Measurements from ENCODE around the gene LLGL2. TPM values are rescaled to one million over a fixed set of nuclear protein-coding genes. Genes with fewer than 3 reads are reported as not detected.
A peak's percentile ranks its signal among the peaks of the same experiment; 100 is the strongest.
"Not testable (repeated sequence)": the region's sequence is repeated elsewhere in the genome, so short reads cannot be mapped to it uniquely, and the experiment has no call there.

LLGL2 gene
- total and polyA plus RNA-seq, 3 experiments from 2014 or later = 17.1 to 39.5 (median 17.8) TPM

DNA sequence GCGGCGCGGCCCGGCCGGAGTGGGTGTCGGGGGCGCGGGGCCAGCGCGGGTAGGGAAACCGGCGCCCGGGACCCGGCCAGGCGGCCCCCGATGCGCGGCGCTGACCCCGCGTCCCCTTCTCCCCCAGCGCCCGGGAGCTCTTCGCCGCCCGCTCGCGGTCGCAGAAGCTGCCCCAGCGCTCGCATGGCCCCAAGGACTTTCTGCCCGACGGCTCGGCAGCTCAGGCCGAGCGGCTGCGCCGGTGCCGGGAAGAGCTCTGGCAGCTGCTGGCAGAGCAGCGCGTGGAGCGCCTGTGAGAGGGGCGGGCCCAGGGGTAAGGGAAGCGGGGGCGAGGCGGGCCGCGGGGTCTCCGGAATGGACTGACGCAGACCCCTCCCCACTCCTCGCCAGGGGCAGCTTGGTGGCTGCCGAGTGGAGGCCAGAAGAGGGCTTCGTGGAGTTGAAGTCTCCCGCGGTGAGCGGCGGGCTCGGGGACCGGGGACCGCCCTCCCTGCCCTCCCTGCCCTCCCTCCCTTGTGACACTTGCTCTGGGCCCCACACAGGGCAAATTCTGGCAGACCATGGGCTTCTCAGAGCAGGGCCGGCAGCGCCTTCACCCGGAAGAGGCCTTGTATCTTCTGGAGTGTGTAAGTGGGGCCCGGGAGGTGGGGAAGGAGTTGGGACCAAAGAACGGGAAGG is 8.7 kb upstream of the LLGL2 start:
- Histone ChIP-seq H3K9me3 (ENCODE audit: low read length) (no peaks in the 10 kb centered on the region), H3K27me3 (ENCODE audit: insufficient read depth, low read length, poor library complexity, severe bottlenecking) (no peaks in the 10 kb centered on the region), H3K27ac (ENCODE audit: low read depth, low read length) (peak overlapping the region; percentile 53), H3K4me1 (ENCODE audit: insufficient read depth, low read length) (peaks cover 28% of the 10 kb centered on the region), H3K4me3 (ENCODE audit: low read length) (peak overlapping the region; percentile 84), H3K36me3 (ENCODE audit: insufficient read depth, low read length) (peaks cover 7% of the 10 kb centered on the region)
- Mint-ChIP-seq H3K27me3 (peaks cover 0 to 3% of the 10 kb centered on the region in 2 donors), H3K4me1 (peaks cover 27 to 29% (median 28%) of the 10 kb centered on the region in 3 donors), H3K27ac (peak overlapping the region; percentile 88 to 99 (median 98)), H3K36me3 (peaks cover 3 to 32% (median 10%) of the 10 kb centered on the region in 3 donors), H3K4me3 (peak overlapping the region; percentile 74 to 92 (median 86)), H3K9me3 (no peaks in the 10 kb centered on the region)
- peak in 1 of 5 donors; percentile 62 for DNase-seq
- POLR2A ChIA-PET = interaction anchor here (0.6 to 3.1 kb wide), 11 partner anchors 9 to 1210 kb away, joined by 3 to 44 read pairs (median 8); partner anchors contain the start of genes GRB2, JMJD6, LLGL2 and METTL23
- CTCF ChIA-PET = interaction anchor here (0.7 to 2.4 kb wide), 21 partner anchors 8 to 228 kb away, joined by 3 to 18 read pairs (median 4); partner anchors contain the start of genes GRB2, LLGL2, MYO15B and SLC25A19

DNA sequence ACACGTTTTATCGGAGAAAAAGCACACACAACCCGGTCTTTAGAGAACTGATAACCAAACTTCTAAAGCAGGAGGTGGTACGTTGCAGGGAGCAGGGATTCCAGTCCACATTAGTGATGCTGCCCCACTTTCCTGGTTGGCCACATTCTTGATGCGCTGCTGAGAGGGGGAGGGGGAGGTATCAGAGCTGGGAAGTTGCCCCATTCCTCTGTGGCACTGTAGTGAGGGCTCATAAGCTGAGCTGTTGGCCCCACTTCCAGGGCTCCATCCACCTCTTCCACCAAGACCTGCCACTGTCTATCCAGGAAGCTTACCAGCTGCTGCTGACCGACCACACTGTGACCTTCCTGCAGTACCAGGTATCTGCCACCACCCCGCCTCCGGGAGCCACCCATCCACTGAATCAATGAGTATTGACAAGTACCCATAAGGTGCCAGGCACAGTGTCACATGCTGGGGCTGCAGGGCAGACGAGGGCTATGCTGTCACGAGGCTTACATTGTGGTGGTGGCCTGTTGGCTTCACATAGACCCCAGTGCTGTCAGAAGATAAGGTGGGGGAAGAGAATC is 8.1 kb upstream of the LLGL2 start:
- Histone ChIP-seq H3K9me3 (ENCODE audit: low read length) (no peaks in the 10 kb centered on the region), H3K36me3 (ENCODE audit: insufficient read depth, low read length) (peaks cover 7% of the 10 kb centered on the region), H3K27ac (ENCODE audit: low read depth, low read length) (peak overlapping the region; percentile 53), H3K4me3 (ENCODE audit: low read length) (peak overlapping the region; percentile 84), H3K4me1 (ENCODE audit: insufficient read depth, low read length) (peaks cover 28% of the 10 kb centered on the region), H3K27me3 (ENCODE audit: insufficient read depth, low read length, poor library complexity, severe bottlenecking) (no peaks in the 10 kb centered on the region)
- peak in 3 of 5 donors; percentile 16 to 27 (median 19) for DNase-seq
- peak overlapping the region; percentile 88 to 99 (median 98) for H3K27ac Mint-ChIP-seq
- peak overlapping the region; percentile 74 to 92 (median 86) for H3K4me3 Mint-ChIP-seq
- no peaks in the 10 kb centered on the region for H3K9me3 Mint-ChIP-seq
- CTCF ChIA-PET = interaction anchor here (0.7 to 2.4 kb wide), 10 partner anchors 7 to 228 kb away, joined by 3 to 18 read pairs (median 7); partner anchors contain the start of genes GRB2, LLGL2, MYO15B and SLC25A19
- H3K27me3 Mint-ChIP-seq = peaks cover 0 to 3% of the 10 kb centered on the region in 2 donors
- peaks cover 3 to 37% (median 10%) of the 10 kb centered on the region in 3 donors for H3K36me3 Mint-ChIP-seq
- POLR2A ChIA-PET = interaction anchor here (0.6 to 3.1 kb wide), 10 partner anchors 9 to 544 kb away, joined by 3 to 44 read pairs (median 10); partner anchors contain the start of genes GRB2, LLGL2, MIF4GD and SLC25A19
- peaks cover 27 to 30% (median 28%) of the 10 kb centered on the region in 3 donors for H3K4me1 Mint-ChIP-seq

DNA sequence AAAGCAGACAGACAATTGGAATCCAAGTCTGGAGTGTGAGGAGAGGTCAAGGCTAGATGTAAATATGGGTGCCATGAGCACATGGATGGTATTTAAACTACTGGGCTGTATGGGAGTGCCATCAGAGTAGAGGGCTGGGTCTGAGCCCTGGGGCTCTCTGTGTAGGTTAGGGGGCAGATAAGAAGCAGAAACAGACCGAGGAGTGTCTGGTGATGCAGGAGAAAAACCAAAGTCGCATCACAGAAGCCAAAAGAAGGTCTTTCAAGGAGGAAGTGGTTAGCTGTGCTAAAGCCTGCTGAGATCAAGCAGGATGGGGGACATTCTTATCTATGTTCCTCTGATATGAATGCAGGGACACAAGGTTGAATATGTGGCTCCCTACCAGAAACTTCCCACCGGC is 7.3 kb upstream of the LLGL2 start:
- H3K27ac ChIP-seq (ENCODE audit: low read depth, low read length) = peak overlapping the region; percentile 53
- no peaks in the 10 kb centered on the region for H3K9me3 ChIP-seq (ENCODE audit: low read length)
- peaks cover 9% of the 10 kb centered on the region for H3K36me3 ChIP-seq (ENCODE audit: insufficient read depth, low read length)
- peak overlapping the region; percentile 74 to 92 (median 86) for H3K4me3 Mint-ChIP-seq
- CTCF ChIA-PET = interaction anchor here (0.9 to 2.4 kb wide), 6 partner anchors 8 to 115 kb away, joined by 3 to 9 read pairs (median 5); partner anchors contain the start of gene SMIM5
- H3K27me3 ChIP-seq (ENCODE audit: insufficient read depth, low read length, poor library complexity, severe bottlenecking) = no peaks in the 10 kb centered on the region
- POLR2A ChIA-PET = interaction anchor here (0.6 to 3.1 kb wide), 4 partner anchors 8 to 544 kb away, joined by 4 to 44 read pairs (median 10); partner anchors contain the start of genes LLGL2 and SLC25A19
- no peaks in the 10 kb centered on the region for H3K9me3 Mint-ChIP-seq
- H3K4me1 Mint-ChIP-seq = peaks cover 27 to 32% (median 28%) of the 10 kb centered on the region in 3 donors
- H3K36me3 Mint-ChIP-seq = peaks cover 3 to 43% (median 10%) of the 10 kb centered on the region in 3 donors
- H3K4me3 ChIP-seq (ENCODE audit: low read length) = peak overlapping the region; percentile 84
- peaks cover 0 to 3% of the 10 kb centered on the region in 2 donors for H3K27me3 Mint-ChIP-seq
- DNase-seq = peak; percentile 26 to 86 (median 78)
- peaks cover 28% of the 10 kb centered on the region for H3K4me1 ChIP-seq (ENCODE audit: insufficient read depth, low read length)
- H3K27ac Mint-ChIP-seq = peak overlapping the region; percentile 88 to 99 (median 98)

DNA sequence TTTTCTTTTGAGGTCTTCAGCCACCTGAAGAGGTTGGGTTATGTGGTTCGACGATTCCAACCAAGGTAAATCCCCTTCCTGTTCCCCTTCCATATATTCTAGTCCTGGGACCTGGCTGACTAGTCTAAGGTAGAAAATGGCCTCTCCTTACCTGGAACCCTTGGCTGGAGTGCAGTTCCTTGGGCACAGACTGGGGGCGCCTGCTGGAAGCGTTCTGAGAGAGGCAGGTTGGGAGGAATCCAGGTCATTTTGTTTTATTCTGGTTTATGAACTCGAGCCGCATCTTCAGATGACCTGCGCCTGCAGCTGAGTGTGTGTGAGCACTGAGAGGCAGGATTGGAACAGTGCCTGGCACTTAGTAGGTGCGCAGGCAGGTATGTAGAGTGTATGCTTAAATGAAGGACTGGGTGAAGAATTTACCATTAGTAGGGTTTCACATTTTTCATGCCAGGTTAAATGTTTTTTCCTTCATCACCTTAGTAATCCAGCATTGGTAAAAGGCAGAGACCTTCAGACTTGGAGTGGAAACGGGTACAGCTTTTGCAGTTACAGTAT is 6.4 kb upstream of the LLGL2 start:
- peak overlapping the region in 7 of 8 donors; percentile 95 to 99 (median 98) for H3K27ac Mint-ChIP-seq
- POLR2A ChIA-PET = interaction anchor here (1.3 to 1.8 kb wide), 2 partner anchors 16 to 230 kb away, joined by 4 to 5 read pairs; partner anchors contain the start of gene SLC25A19

DNA sequence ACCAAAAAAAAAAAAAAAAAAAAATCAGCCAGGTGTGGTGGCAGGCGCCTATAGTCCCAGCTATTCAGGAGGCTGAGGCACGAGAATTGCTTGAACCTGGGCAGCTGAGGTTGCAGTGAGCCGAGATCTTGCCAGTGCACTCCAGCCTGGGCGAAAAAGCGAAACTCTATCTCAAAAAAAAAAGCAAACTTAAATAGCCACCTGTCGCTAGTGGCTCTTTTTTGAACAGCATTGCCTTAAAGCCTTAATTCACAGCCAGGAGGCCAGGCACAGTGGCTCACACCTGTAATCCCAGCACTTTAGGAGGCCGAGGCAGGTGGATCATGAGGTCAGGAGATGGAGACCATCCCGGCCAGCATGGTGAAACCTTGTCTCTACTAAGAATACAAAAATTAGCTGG is 5.1 kb upstream of the LLGL2 start:
- H3K27me3 ChIP-seq (ENCODE audit: insufficient read depth, low read length, poor library complexity, severe bottlenecking); H3K27me3 Mint-ChIP-seq; H3K27ac Mint-ChIP-seq; H3K4me3 Mint-ChIP-seq; H3K4me3 ChIP-seq (ENCODE audit: low read length); H3K9me3 Mint-ChIP-seq; H3K27ac ChIP-seq (ENCODE audit: low read depth, low read length); H3K9me3 ChIP-seq (ENCODE audit: low read length); DNase-seq; POLR2A ChIA-PET: not testable (repeated sequence)
- Histone ChIP-seq H3K4me1 (ENCODE audit: insufficient read depth, low read length) (peaks cover 28% of the 10 kb centered on the region), H3K36me3 (ENCODE audit: insufficient read depth, low read length) (peaks cover 19% of the 10 kb centered on the region)
- Mint-ChIP-seq H3K36me3 (peaks cover 3 to 57% (median 10%) of the 10 kb centered on the region in 3 donors), H3K4me1 (peaks cover 27 to 37% (median 28%) of the 10 kb centered on the region in 3 donors)
- CTCF ChIA-PET = interaction anchor here (0.8 to 1.4 kb wide), 3 partner anchors 8 to 229 kb away, joined by 3 read pairs; no protein-coding TSS in a partner anchor

More for the DNA sequence above, 6.4 kb upstream of the LLGL2 start:
- H3K36me3 Mint-ChIP-seq = peaks cover 3 to 51% (median 10%) of the 10 kb centered on the region in 3 donors
- peaks cover 27 to 32% (median 28%) of the 10 kb centered on the region in 3 donors for H3K4me1 Mint-ChIP-seq
- H3K27me3 Mint-ChIP-seq = peaks cover 0 to 3% of the 10 kb centered on the region in 2 donors
- H3K4me1 ChIP-seq (ENCODE audit: insufficient read depth, low read length) = peaks cover 28% of the 10 kb centered on the region
- no peak overlapping the region for H3K4me3 ChIP-seq (ENCODE audit: low read length)
- H3K27ac ChIP-seq (ENCODE audit: low read depth, low read length) = peak overlapping the region; percentile 11
- peak overlapping the region in 4 of 7 donors; percentile 79 to 92 (median 84) for H3K4me3 Mint-ChIP-seq
- no peaks in the 10 kb centered on the region for H3K9me3 Mint-ChIP-seq
- H3K9me3 ChIP-seq (ENCODE audit: low read length) = no peaks in the 10 kb centered on the region
- DNase-seq = no peak
- H3K36me3 ChIP-seq (ENCODE audit: insufficient read depth, low read length) = peaks cover 17% of the 10 kb centered on the region
- no peaks in the 10 kb centered on the region for H3K27me3 ChIP-seq (ENCODE audit: insufficient read depth, low read length, poor library complexity, severe bottlenecking)
- CTCF ChIA-PET = interaction anchor here (0.9 to 1.6 kb wide), 5 partner anchors 14 to 230 kb away, joined by 3 to 7 read pairs (median 5); no protein-coding TSS in a partner anchor

DNA sequence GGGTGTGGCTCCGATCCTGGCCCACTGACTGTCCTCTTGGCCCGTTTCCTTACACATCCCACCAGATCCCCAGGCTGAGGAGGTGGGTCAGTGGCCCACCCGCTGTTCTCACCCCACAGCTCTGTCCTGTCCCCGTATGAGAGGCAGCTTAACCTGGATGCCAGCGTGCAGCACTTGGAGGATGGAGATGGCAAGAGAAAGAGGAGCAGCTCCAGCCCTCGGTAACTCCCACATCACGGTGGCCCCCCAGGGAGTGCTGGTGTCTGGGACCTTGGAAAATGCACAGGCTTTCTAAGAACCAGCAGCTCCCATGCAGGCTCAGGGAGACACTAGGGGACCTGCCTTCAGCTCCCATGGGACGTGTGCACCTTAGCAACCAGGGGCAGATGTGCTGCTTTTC is 4.2 kb upstream of the LLGL2 start:
- CTCF ChIA-PET = interaction anchor here (1.3 kb wide), 1 partner anchor 13 kb away, joined by 4 read pairs; no protein-coding TSS in a partner anchor
- Mint-ChIP-seq H3K4me1 (peaks cover 28 to 39% (median 30%) of the 10 kb centered on the region in 3 donors), H3K27me3 (peaks cover 0 to 2% of the 10 kb centered on the region in 2 donors), H3K27ac (peak overlapping the region in 1 of 8 donors; percentile 38), H3K36me3 (peaks cover 3 to 59% (median 10%) of the 10 kb centered on the region in 3 donors), H3K9me3 (no peaks in the 10 kb centered on the region), H3K4me3 (no peak overlapping the region)
- Histone ChIP-seq H3K4me3 (ENCODE audit: low read length) (no peak overlapping the region), H3K9me3 (ENCODE audit: low read length) (no peaks in the 10 kb centered on the region), H3K4me1 (ENCODE audit: insufficient read depth, low read length) (peaks cover 31% of the 10 kb centered on the region), H3K27me3 (ENCODE audit: insufficient read depth, low read length, poor library complexity, severe bottlenecking) (no peaks in the 10 kb centered on the region), H3K27ac (ENCODE audit: low read depth, low read length) (no peak overlapping the region), H3K36me3 (ENCODE audit: insufficient read depth, low read length) (peaks cover 19% of the 10 kb centered on the region)
- POLR2A ChIA-PET = interaction anchor here (1.7 kb wide), 1 partner anchor 14 kb away, joined by 4 read pairs; no protein-coding TSS in a partner anchor
- no peak for DNase-seq

DNA sequence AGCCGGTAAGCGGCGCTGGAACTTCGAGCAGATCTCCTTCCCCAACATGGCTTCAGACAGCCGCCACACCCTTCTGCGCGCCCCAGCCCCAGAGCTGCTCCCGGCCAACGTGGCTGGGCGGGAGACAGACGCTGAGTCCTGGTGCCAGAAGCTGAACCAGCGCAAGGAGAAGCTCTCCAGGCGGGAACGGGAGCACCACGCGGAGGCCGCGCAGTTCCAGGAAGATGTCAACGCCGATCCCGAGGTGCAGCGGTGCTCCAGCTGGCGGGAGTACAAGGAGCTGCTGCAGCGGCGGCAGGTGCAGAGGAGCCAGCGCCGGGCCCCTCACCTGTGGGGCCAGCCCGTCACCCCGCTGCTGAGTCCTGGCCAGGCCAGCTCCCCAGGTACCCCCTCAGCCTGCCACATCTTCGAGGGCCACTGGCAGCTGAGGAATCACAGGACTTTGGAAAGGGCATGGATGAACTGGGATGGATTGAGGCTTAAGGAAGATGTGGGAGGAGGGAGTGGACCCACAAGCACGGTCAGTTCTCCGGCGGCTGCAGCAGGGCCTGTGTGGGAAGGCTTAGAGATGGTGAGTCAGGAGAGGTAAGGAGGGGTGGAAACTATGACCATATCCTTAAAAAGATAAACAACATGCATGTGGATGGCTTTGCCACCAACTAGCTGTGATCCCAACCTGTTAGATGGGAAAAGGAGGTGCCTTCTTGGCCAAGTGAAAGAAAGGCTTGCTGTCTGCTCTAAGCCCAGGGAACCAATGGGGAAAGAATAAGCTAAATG is 3.4 kb upstream of the LLGL2 start:
- Mint-ChIP-seq H3K27ac (no peak overlapping the region), H3K27me3 (peaks cover 0 to 2% of the 10 kb centered on the region in 2 donors), H3K9me3 (no peaks in the 10 kb centered on the region), H3K4me3 (peak overlapping the region in 1 of 7 donors; percentile 48), H3K4me1 (peaks cover 35 to 45% (median 36%) of the 10 kb centered on the region in 3 donors), H3K36me3 (peaks cover 3 to 59% (median 10%) of the 10 kb centered on the region in 3 donors)
- ChIA-PET POLR2A (interaction anchor here (1.7 kb wide), 1 partner anchor 13 kb away, joined by 4 read pairs; no protein-coding TSS in a partner anchor), CTCF (interaction anchor here (1.3 kb wide), 1 partner anchor 12 kb away, joined by 4 read pairs; no protein-coding TSS in a partner anchor)
- peaks cover 19% of the 10 kb centered on the region for H3K36me3 ChIP-seq (ENCODE audit: insufficient read depth, low read length)
- no peak for DNase-seq
- H3K27ac ChIP-seq (ENCODE audit: low read depth, low read length) = no peak overlapping the region
- no peaks in the 10 kb centered on the region for H3K9me3 ChIP-seq (ENCODE audit: low read length)
- no peaks in the 10 kb centered on the region for H3K27me3 ChIP-seq (ENCODE audit: insufficient read depth, low read length, poor library complexity, severe bottlenecking)
- H3K4me1 ChIP-seq (ENCODE audit: insufficient read depth, low read length) = peaks cover 37% of the 10 kb centered on the region
- no peak overlapping the region for H3K4me3 ChIP-seq (ENCODE audit: low read length)

All from CD8-positive, alpha-beta memory T cell (primary cell).